CD4-positive, alpha-beta T cell (primary cell): Measurements from ENCODE around the gene GCN1. TPM values are rescaled to one million over a fixed set of nuclear protein-coding genes. Genes with fewer than 3 reads are reported as not detected.

Experiments used
- ATAC-seq: fragments of 200-7000 bp; cut with Tn5 transposase; one replicate; pipeline ENCODE4 v1.10.0; 2022; ENCODE audit warnings: mild to moderate bottlenecking; ENCODE audit not compliant: poor library complexity
- CTCF ChIA-PET: fragments of 350-600 bp; sonication (Branson Sonifier 250); formaldehyde crosslinking; loops from one replicate; lab custom pipeline; 2021; ENCODE audit warnings: antibody characterized with exemption, inconsistent platforms; lab: Charles Lee
- POLR2A ChIA-PET: fragments of 350-600 bp; sonication (Branson Sonifier 250); formaldehyde crosslinking; loops from one replicate; lab custom pipeline; 2021; ENCODE audit warnings: antibody characterized with exemption, inconsistent platforms; lab: Charles Lee
- DNase-seq, 14 experiments: peaks; one replicate each; pipeline ENCODE4 v3.0.0-alpha.2; 2013 to 2020; ENCODE audit warnings: mixed read lengths in 2 of 14
- H3K27ac ChIP-seq, 2 donors: one replicate each; pipeline versions ENCODE4 v1.5.1 to v1.7.0; 2013; ENCODE audit warnings: low read length in 2 of 2, low read depth in 1 of 2, mild to moderate bottlenecking in 1 of 2
- H3K27me3 ChIP-seq, 2 experiments: 1 replicate in 1 of 2; 2 replicates in 1 of 2; pipeline versions ENCODE4 v1.6.1 to v1.7.0; 2013; ENCODE audit warnings: low read length in 2 of 2, control low read depth in 1 of 2, mild to moderate bottlenecking in 1 of 2, moderate library complexity in 1 of 2; ENCODE audit not compliant: insufficient read depth in 2 of 2, control insufficient read depth in 1 of 2
- H3K36me3 ChIP-seq: one replicate; pipeline ENCODE4 v1.6.1; 2013; ENCODE audit warnings: low read length, control low read depth; ENCODE audit not compliant: insufficient read depth
- H3K4me1 ChIP-seq: one replicate; pipeline ENCODE4 v1.6.1; 2013; ENCODE audit warnings: low read length, control low read depth; ENCODE audit not compliant: insufficient read depth
- H3K4me3 ChIP-seq: one replicate; pipeline ENCODE4 v1.5.1; 2013; ENCODE audit warnings: mild to moderate bottlenecking, low read length, moderate library complexity
- H3K9me3 ChIP-seq, 2 experiments: 1 replicate in 1 of 2; 2 replicates in 1 of 2; pipeline versions ENCODE4 v1.6.1 to v1.7.0; 2013; ENCODE audit warnings: low read length in 2 of 2, mild to moderate bottlenecking in 2 of 2, control low read depth in 1 of 2, moderate library complexity in 1 of 2; ENCODE audit not compliant: control insufficient read depth in 1 of 2, insufficient read depth in 1 of 2
- H3K27ac Mint-ChIP-seq: one replicate; pipeline ENCODE4 v1.8.0; 2020; ENCODE audit warnings: mixed read lengths
- H3K27me3 Mint-ChIP-seq: one replicate; pipeline ENCODE4 v1.8.0; 2021; ENCODE audit warnings: mixed read lengths
- H3K36me3 Mint-ChIP-seq: one replicate; pipeline ENCODE4 v1.8.0; 2021; ENCODE audit warnings: low read depth, mixed read lengths
- H3K4me1 Mint-ChIP-seq: one replicate; pipeline ENCODE4 v1.8.0; 2021; ENCODE audit warnings: low read depth, mixed read lengths
- H3K4me3 Mint-ChIP-seq: one replicate; pipeline ENCODE4 v1.8.0; 2020; ENCODE audit warnings: mild to moderate bottlenecking, mixed read lengths
- H3K9me3 Mint-ChIP-seq: one replicate; pipeline ENCODE4 v1.8.0; 2020; ENCODE audit warnings: mixed read lengths
- CTCF ChIP-seq: fragments of 200-600 bp; IDR thresholded peaks from one replicate; pipeline ENCODE4 v1.8.0; 2022; ENCODE audit warnings: antibody characterized with exemption, mild to moderate bottlenecking
- intact Hi-C, 2 experiments: fragments of 100-400 bp; cut with DNase I in 1 of 2; cut with micrococcal nuclease in 1 of 2; formaldehyde crosslinking; loops; one replicate each; pipeline versions ENCODE4 v1.15.1 to v1.9.0; 2023 to 2025; cut with DNase I, micrococcal nuclease
- total RNA-seq, 174 experiments: library from RNA in 2 of 174; stranded (reverse) in 2 of 174; gene quantifications; one replicate each; pipeline ENCODE4 v1.2.3 and lab custom pipeline; 2021 to 2026

The GCN1 gene
- total RNA-seq, 2 experiments from 2014 or later = 121 to 128 TPM

DNA sequence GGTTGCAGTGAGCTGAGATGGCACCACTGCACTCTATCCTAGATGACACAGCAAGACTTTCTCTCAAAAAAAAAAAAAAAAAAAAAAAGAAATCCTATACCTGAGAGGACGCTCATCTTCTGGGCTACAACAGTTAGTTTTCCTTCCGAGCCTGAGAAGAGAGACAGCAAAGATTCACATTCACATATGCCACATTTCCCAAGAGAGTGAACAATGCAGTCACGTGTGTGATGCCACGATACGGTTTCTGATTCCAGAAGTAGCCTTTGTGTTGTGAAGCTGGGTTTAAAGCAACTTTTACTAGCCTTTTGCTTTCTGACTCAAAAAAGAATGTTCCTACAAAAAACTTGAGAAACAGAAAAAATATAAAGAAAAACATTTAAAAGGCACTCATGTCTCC lies 19.5 kb downstream of the GCN1 start:
- no peak overlapping the region for H3K4me3 ChIP-seq
- Mint-ChIP-seq H3K4me3 (no peak overlapping the region), H3K4me1 (no peaks in the 10 kb centered on the region), H3K27me3 (no peaks in the 10 kb centered on the region), H3K27ac (no peak overlapping the region), H3K9me3 (no peaks in the 10 kb centered on the region), H3K36me3 (peaks cover 92% of the 10 kb centered on the region)
- H3K4me1 ChIP-seq = no peaks in the 10 kb centered on the region
- no peaks in the 10 kb centered on the region for H3K27me3 ChIP-seq
- ChIA-PET CTCF (no interaction called here), POLR2A (no interaction called here)
- peaks cover 91% of the 10 kb centered on the region for H3K36me3 ChIP-seq
- no peak for TF ChIP-seq CTCF
- ATAC-seq (no peak), DNase-seq (no peak)
- H3K27ac ChIP-seq = no peak overlapping the region
- no peaks in the 10 kb centered on the region for H3K9me3 ChIP-seq
- intact Hi-C loops = no loop called here

- H3K36me3 Mint-ChIP-seq = peaks cover 91% of the 10 kb centered on the region
- ATAC-seq (no peak), DNase-seq (no peak)
- Histone ChIP-seq H3K36me3 (peaks cover 92% of the 10 kb centered on the region), H3K27me3 (no peaks in the 10 kb centered on the region), H3K4me3 (no peak overlapping the region), H3K9me3 (no peaks in the 10 kb centered on the region), H3K4me1 (no peaks in the 10 kb centered on the region), H3K27ac (no peak overlapping the region)
- no peaks in the 10 kb centered on the region for H3K4me1 Mint-ChIP-seq
- no peak overlapping the region for H3K27ac Mint-ChIP-seq
- intact Hi-C loops = no loop called here
- H3K9me3 Mint-ChIP-seq = no peaks in the 10 kb centered on the region
- CTCF ChIA-PET = no interaction called here
- no peaks in the 10 kb centered on the region for H3K27me3 Mint-ChIP-seq
- TF ChIP-seq CTCF = no peak
- H3K4me3 Mint-ChIP-seq = no peak overlapping the region
- POLR2A ChIA-PET = interaction anchor here (0.6 kb wide), 1 partner anchor 29 kb away, joined by 4 read pairs; the partner anchor contains the start of gene RPLP0
These were observed 22.5 kb downstream of the GCN1 start for GRCh38 chr12:120172053-120172452.

DNA sequence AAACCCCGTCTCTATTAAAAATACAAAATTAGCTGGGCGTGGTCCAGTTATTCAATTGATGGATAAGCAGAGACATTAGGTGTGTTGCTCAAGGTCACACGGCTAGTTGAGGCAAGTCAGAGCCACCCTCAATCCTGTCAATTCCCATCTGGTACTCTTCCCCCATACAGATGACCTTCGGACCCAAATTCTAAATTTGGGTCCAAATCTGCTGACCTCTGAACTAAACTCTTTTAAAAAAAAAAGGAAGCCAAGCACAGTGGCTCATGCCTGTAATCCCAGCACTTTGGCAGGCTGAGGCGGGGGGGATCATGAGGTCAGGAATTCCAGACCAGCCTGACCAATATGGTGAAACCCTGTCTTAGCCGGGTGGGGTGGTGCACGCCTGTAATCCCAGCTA lies 23.9 kb downstream of the GCN1 start:
- Histone ChIP-seq H3K4me3 (no peak overlapping the region), H3K36me3 (peaks cover 78% of the 10 kb centered on the region), H3K27me3 (no peaks in the 10 kb centered on the region), H3K9me3 (no peaks in the 10 kb centered on the region), H3K27ac (no peak overlapping the region), H3K4me1 (no peaks in the 10 kb centered on the region)
- Mint-ChIP-seq H3K27ac (no peak overlapping the region), H3K4me1 (no peaks in the 10 kb centered on the region), H3K9me3 (no peaks in the 10 kb centered on the region), H3K36me3 (peaks cover 83% of the 10 kb centered on the region), H3K27me3 (no peaks in the 10 kb centered on the region), H3K4me3 (no peak overlapping the region)
- no peak for ATAC-seq
- POLR2A ChIA-PET = no interaction called here
- CTCF ChIA-PET = interaction anchor here (0.6 to 1.3 kb wide), 2 partner anchors 12 to 25 kb away, joined by 3 read pairs; no protein-coding TSS in a partner anchor
- no peak for DNase-seq
- intact Hi-C loops = no loop called here
- TF ChIP-seq CTCF = no peak
